Astrocyte of the spinal cord (primary cell): Measurements from ENCODE around the gene PBRM1.

Experiments
- DNase-seq: peaks from one replicate; pipeline ENCODE4 v3.0.0; 2011; ENCODE audit warnings: low read depth, low spot score
- H3K4me3 ChIP-seq: 2 replicates; pipeline ENCODE4 v1.5.1; 2011; ENCODE audit warnings: low read depth, mild to moderate bottlenecking, low read length, moderate library complexity
- CTCF ChIP-seq: IDR thresholded peaks from 2 replicates; pipeline ENCODE4 v1.5.1; 2012; ENCODE audit warnings: low read depth, mild to moderate bottlenecking, low read length, inconsistent platforms
- in situ Hi-C: cut with HindIII; loops from 2 replicates; pipeline ENCODE4 v1.10.0; 2017; ENCODE audit warnings: low sequenced_read_pairs

The PBRM1 gene

GRCh38 chr3:52670621-52671521 lies 14.8 kb downstream of the PBRM1 start:
- no peak overlapping the region for H3K4me3 ChIP-seq
- peak; percentile 100 for DNase-seq
- in situ Hi-C loops, result no loop called here
- no peak for TF ChIP-seq CTCF

GRCh38 chr3:52663098-52663497 lies 22.6 kb downstream of the PBRM1 start:
- no peak overlapping the region for H3K4me3 ChIP-seq
- in situ Hi-C loops, result no loop called here
- no peak for DNase-seq
- TF ChIP-seq CTCF, result no peak

DNA sequence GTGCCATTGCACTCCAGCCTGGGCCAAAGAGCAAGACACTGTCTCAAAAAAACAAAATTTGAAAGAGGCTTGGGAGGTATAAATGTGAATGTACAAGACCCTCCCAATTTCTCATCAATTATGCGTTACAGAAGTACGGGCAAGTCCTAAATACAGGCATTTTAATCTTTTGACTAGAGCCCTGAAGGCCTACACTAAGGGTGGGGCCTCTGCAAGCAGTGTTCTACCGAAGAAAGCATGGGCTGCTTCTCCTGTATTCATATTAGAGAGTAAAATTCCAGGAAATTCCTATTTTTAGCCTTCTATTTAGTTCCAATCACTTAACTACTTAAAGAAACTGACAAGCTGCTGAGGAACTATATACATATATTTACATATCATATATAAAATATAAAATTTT lies 25.7 kb downstream of the PBRM1 start:
- H3K4me3 ChIP-seq, result no peak overlapping the region
- TF ChIP-seq CTCF, result no peak
- in situ Hi-C loops, result no loop called here
- DNase-seq, result no peak

GRCh38 chr3:52655895-52656294 lies 29.8 kb downstream of the PBRM1 start:
- no peak overlapping the region for H3K4me3 ChIP-seq
- TF ChIP-seq CTCF, result no peak
- DNase-seq, result no peak
- in situ Hi-C loops, result no loop called here

GRCh38 chr3:52651592-52651991 lies 34.1 kb downstream of the PBRM1 start:
- no peak for TF ChIP-seq CTCF
- H3K4me3 ChIP-seq, result no peak overlapping the region
- in situ Hi-C loops, result no loop called here
- no peak for DNase-seq

DNA sequence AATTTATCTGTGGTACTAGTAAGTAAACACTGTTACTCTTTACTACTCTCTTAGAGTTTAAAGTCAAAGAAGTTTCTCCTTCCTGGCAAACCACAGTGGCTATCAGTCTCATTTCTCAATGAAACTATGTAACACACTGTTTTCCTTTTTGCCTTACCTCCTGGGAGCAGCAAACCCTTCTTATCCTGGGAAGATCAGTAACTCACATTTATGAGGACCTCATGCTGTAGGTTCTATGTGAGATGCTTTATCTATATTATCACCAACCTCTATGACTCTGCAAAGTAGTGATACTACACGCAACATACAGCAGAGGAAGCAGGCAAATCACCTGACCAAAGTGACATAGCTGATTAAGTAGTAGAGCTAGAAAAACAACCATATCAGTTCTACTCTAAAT lies 35.3 kb downstream of the PBRM1 start:
- no peak overlapping the region for H3K4me3 ChIP-seq
- no peak for TF ChIP-seq CTCF
- DNase-seq, result no peak
- in situ Hi-C loops, result no loop called here
